ENCODE data around the gene HOXB5. TPM values are rescaled to one million over a fixed set of nuclear protein-coding genes. Genes with fewer than 3 reads are reported as not detected.

The HOXB5 gene
- total RNA-seq, 1 donor from 2014 or later = not detected

DNA sequence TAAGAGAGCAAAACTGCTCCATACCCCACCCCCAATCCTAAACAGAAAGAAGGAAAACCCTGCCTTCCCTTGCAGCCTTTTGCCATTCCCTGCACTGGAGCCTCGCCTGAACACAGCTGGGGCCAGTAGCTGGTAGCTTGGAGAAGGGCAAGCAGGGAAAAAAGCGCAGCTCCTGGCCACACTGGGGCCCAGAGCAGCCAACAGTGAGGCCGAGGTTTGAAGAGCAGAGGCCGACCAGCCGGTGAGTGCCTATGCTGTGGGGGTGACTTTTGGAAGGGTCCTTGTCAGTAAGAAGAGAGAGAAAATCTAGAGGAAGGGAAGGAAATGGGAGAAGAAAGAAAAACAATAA, 35.8 kb upstream of the HOXB5 start:
- H3K4me3 Mint-ChIP-seq = no peak overlapping the region
- Histone ChIP-seq H3F3A (ENCODE audit: low read depth) (peaks cover 4% of the 10 kb centered on the region), H3K79me2 (ENCODE audit: low read depth) (no peaks in the 10 kb centered on the region), H3K9ac (no peak overlapping the region), H3K36me3 (no peaks in the 10 kb centered on the region), H3K4me3 (no peak overlapping the region), H3K4me2 (no peak overlapping the region), H3K27ac (no peak overlapping the region), H3K9me3 (ENCODE audit: low read depth) (no peaks in the 10 kb centered on the region), H3K27me3 (peaks cover 100% of the 10 kb centered on the region), H2AFZ (replicated peaks) (no peak overlapping the region), H4K20me1 (ENCODE audit: low read depth) (peaks cover 98% of the 10 kb centered on the region), H3K4me1 (peaks cover 9% of the 10 kb centered on the region)
- H3K27me3 Mint-ChIP-seq (ENCODE audit: insufficient read depth, low read depth) = peaks cover 87% of the 10 kb centered on the region
- peaks cover 12% of the 10 kb centered on the region for H3K9me3 Mint-ChIP-seq
- peaks cover 6% of the 10 kb centered on the region for H3K4me1 Mint-ChIP-seq
- TF ChIP-seq, protein P1, sequence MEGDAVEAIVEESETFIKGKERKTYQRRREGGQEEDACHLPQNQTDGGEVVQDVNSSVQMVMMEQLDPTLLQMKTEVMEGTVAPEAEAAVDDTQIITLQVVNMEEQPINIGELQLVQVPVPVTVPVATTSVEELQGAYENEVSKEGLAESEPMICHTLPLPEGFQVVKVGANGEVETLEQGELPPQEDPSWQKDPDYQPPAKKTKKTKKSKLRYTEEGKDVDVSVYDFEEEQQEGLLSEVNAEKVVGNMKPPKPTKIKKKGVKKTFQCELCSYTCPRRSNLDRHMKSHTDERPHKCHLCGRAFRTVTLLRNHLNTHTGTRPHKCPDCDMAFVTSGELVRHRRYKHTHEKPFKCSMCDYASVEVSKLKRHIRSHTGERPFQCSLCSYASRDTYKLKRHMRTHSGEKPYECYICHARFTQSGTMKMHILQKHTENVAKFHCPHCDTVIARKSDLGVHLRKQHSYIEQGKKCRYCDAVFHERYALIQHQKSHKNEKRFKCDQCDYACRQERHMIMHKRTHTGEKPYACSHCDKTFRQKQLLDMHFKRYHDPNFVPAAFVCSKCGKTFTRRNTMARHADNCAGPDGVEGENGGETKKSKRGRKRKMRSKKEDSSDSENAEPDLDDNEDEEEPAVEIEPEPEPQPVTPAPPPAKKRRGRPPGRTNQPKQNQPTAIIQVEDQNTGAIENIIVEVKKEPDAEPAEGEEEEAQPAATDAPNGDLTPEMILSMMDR (IDR thresholded peaks at IDR 0.05) = no peak
- TF ChIP-seq EZH2 (IDR thresholded peaks at IDR 0.05) = peak; percentile 68
- no peak for TF ChIP-seq EZH2phosphoT487 (IDR thresholded peaks at IDR 0.05)
- H3K36me3 Mint-ChIP-seq = no peaks in the 10 kb centered on the region
- no peak overlapping the region for H3K27ac Mint-ChIP-seq
- no peak for DNase-seq (ENCODE audit: low spot score)

DNA sequence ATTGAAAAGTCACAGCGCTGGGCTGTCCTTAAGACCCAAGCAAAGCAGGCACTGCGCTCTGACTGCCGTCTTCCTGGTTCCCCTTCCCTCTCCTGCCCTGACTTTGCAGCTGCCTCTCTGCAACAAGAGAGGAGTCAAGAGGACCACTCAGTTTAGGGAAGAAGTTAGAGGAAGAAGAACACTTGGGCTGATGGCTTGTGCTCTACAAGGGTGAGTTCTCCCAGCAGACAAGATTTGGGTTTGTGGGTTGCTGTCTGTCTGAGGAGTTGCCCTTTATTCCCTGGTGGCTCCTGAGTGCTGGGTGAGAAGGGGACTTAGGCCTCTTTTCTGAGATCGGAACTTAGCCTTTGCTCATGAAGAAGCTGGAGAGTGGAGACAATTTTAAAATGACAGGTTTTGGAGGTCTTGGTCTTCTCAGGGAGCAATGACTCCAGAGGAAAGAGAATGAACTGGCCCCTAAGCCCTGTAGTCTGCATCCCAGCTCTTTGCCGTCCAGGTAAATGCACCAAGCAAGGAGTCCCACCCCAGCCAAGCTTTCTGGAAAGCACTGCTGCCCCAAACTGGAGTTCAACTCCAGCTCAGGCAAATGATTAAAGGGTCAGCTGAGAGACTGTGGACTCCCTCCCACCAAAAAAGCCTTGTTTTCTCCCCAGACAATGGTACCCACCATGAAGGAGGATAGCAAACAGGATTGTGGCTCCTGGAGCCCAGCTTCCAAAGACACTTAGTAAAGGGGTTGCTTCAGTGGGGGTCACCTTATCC, 35.3 kb upstream of the HOXB5 start:
- Mint-ChIP-seq H3K4me1 (peaks cover 6% of the 10 kb centered on the region), H3K27ac (no peak overlapping the region), H3K27me3 (ENCODE audit: insufficient read depth, low read depth) (peaks cover 87% of the 10 kb centered on the region), H3K4me3 (no peak overlapping the region), H3K36me3 (no peaks in the 10 kb centered on the region), H3K9me3 (peaks cover 11% of the 10 kb centered on the region)
- peaks cover 9% of the 10 kb centered on the region for H3K4me1 ChIP-seq
- no peaks in the 10 kb centered on the region for H3K79me2 ChIP-seq (ENCODE audit: low read depth)
- H2AFZ ChIP-seq (replicated peaks) = no peak overlapping the region
- H3K4me3 ChIP-seq = no peak overlapping the region
- H3K27me3 ChIP-seq = peaks cover 100% of the 10 kb centered on the region
- no peaks in the 10 kb centered on the region for H3K9me3 ChIP-seq (ENCODE audit: low read depth)
- H3K4me2 ChIP-seq = no peak overlapping the region
- peaks cover 4% of the 10 kb centered on the region for H3F3A ChIP-seq (ENCODE audit: low read depth)
- peaks cover 98% of the 10 kb centered on the region for H4K20me1 ChIP-seq (ENCODE audit: low read depth)
- no peak overlapping the region for H3K9ac ChIP-seq
- no peak for DNase-seq (ENCODE audit: low spot score)
- H3K36me3 ChIP-seq = no peaks in the 10 kb centered on the region
- no peak overlapping the region for H3K27ac ChIP-seq
- TF ChIP-seq EZH2 (IDR thresholded peaks at IDR 0.05) (peak; percentile 51), EZH2phosphoT487 (IDR thresholded peaks at IDR 0.05) (peak; percentile 64)
- TF ChIP-seq, protein P1 (IDR thresholded peaks at IDR 0.05) = no peak

DNA sequence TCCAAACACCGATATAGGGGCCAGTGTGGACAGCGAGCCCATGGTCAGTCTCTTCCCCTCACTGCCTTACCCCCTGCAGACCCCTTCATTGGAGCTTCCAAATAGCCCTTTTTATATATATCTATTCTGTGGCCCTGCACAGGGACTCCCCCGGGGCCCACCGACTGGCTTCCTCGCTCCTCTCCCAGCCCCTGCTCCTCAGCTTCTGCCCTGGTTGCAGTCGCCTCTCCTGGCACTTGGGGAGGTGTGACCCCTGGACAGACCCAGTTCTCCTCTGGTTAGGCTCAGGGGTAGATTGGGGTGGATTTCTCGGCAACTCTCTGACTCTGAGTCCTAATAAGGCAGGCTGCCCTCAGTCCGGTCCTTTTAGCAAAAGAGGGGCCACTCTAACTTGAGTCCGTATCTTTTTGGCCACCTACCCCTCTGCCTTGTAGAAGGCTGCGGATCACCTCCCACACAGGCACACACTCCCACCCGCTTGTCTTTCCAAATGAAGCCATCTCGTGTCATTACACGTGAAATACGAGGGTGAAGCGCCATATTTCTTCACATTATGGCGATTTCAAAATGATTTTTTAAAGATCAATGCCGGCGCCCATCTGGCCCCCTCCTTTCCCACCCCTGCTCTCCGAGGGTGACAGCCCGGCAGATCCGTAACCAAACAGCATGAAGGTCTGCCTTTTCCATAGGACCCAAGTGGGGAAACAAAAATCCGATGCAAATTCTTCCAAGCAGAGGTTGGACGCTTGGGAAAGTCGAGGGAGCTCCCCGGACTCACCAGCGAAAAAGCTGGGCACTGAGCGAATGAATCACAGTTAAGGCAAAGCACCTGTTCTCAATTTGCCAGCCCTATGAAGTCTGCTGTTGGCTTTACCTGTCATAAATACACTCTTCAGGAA, 34.3 kb upstream of the HOXB5 start:
- H3K4me3 ChIP-seq = no peak overlapping the region
- Mint-ChIP-seq H3K27me3 (ENCODE audit: insufficient read depth, low read depth) (peaks cover 90% of the 10 kb centered on the region), H3K4me3 (no peak overlapping the region), H3K4me1 (peaks cover 6% of the 10 kb centered on the region), H3K9me3 (peaks cover 14% of the 10 kb centered on the region), H3K36me3 (no peaks in the 10 kb centered on the region), H3K27ac (no peak overlapping the region)
- no peaks in the 10 kb centered on the region for H3K9me3 ChIP-seq (ENCODE audit: low read depth)
- peaks cover 99% of the 10 kb centered on the region for H4K20me1 ChIP-seq (ENCODE audit: low read depth)
- H3F3A ChIP-seq (ENCODE audit: low read depth) = peaks cover 4% of the 10 kb centered on the region
- no peak overlapping the region for H3K4me2 ChIP-seq
- H3K27me3 ChIP-seq = peaks cover 100% of the 10 kb centered on the region
- TF ChIP-seq EZH2 (IDR thresholded peaks at IDR 0.05) (peak; percentile 5), EZH2phosphoT487 (IDR thresholded peaks at IDR 0.05) (peak; percentile 48)
- TF ChIP-seq, protein P1 (IDR thresholded peaks at IDR 0.05) = no peak
- H3K4me1 ChIP-seq = peaks cover 9% of the 10 kb centered on the region
- no peaks in the 10 kb centered on the region for H3K36me3 ChIP-seq
- no peak overlapping the region for H3K9ac ChIP-seq
- H3K27ac ChIP-seq = no peak overlapping the region
- H3K79me2 ChIP-seq (ENCODE audit: low read depth) = no peaks in the 10 kb centered on the region
- no peak overlapping the region for H2AFZ ChIP-seq (replicated peaks)
- DNase-seq (ENCODE audit: low spot score) = no peak
